HCEC 1CT (cell line): ENCODE measurements around the gene MCIDAS.
A peak's percentile ranks its signal among the peaks of the same experiment; 100 is the strongest.

Experiments used
- DNase-seq: peaks from one replicate; pipeline ENCODE4 v3.0.0-alpha.2; 2017

Gene MCIDAS

GRCh38 chr5:55226934-55227663, at the start of gene MCIDAS:
Gene MCIDAS (minus strand): TSS chr5:55227315. CDS start chr5:55227138, 177 bp downstream.
- peak; percentile 15 for DNase-seq

- no peak for DNase-seq
Measured at GRCh38 chr5:55276771-55277170, 49.7 kb upstream of the MCIDAS start.

- no peak for DNase-seq
Measured at GRCh38 chr5:55258339-55258738, 31.2 kb upstream of the MCIDAS start.

GRCh38 chr5:55254802-55255201, 27.7 kb upstream of the MCIDAS start:
- no peak for DNase-seq

- no peak for DNase-seq
Measured at GRCh38 chr5:55250064-55250463, 22.9 kb upstream of the MCIDAS start.

GRCh38 chr5:55241746-55242145, 14.6 kb upstream of the MCIDAS start:
- DNase-seq: no peak

GRCh38 chr5:55236800-55237199, 9.7 kb upstream of the MCIDAS start:
- DNase-seq: no peak

GRCh38 chr5:55234121-55234700, 7.1 kb upstream of the MCIDAS start:
- DNase-seq: peak; percentile 31

- peak; percentile 69 for DNase-seq
Measured at GRCh38 chr5:55232985-55233928, 6.1 kb upstream of the MCIDAS start, which contains the start of gene CCNO. Gene CCNO (minus strand): TSS chr5:55233608. CDS start chr5:55233523, 85 bp downstream.

- DNase-seq: no peak
Measured at GRCh38 chr5:55232271-55232984, 5.3 kb upstream of the MCIDAS start.

- DNase-seq: peak; percentile 11
Measured at GRCh38 chr5:55231919-55232270, 4.8 kb upstream of the MCIDAS start.

- DNase-seq: no peak
Measured at GRCh38 chr5:55231029-55231918, 4.2 kb upstream of the MCIDAS start.

GRCh38 chr5:55230086-55230629, 3.0 kb upstream of the MCIDAS start:
- DNase-seq: no peak

- DNase-seq: no peak
Measured at GRCh38 chr5:55227664-55228430, 732 bp upstream of the MCIDAS start.

- peak; percentile 24 for DNase-seq
Measured at GRCh38 chr5:55226027-55226933, 835 bp downstream of the MCIDAS start.

- DNase-seq: no peak
Measured at GRCh38 chr5:55225346-55225745, 1.8 kb downstream of the MCIDAS start.

- no peak for DNase-seq
Measured at GRCh38 chr5:55223812-55224240, 3.3 kb downstream of the MCIDAS start.

GRCh38 chr5:55222985-55223811, 3.9 kb downstream of the MCIDAS start:
- no peak for DNase-seq
